ENCODE data around the gene SLX4IP. TPM values are rescaled to one million over a fixed set of nuclear protein-coding genes. Genes with fewer than 3 reads are reported as not detected.
"Not testable (repeated sequence)": the region's sequence is repeated elsewhere in the genome, so short reads cannot be mapped to it uniquely, and the experiment has no call there.

SLX4IP gene
- total RNA-seq, 2 donors from 2014 or later = 3.8 to 9.1 TPM

DNA sequence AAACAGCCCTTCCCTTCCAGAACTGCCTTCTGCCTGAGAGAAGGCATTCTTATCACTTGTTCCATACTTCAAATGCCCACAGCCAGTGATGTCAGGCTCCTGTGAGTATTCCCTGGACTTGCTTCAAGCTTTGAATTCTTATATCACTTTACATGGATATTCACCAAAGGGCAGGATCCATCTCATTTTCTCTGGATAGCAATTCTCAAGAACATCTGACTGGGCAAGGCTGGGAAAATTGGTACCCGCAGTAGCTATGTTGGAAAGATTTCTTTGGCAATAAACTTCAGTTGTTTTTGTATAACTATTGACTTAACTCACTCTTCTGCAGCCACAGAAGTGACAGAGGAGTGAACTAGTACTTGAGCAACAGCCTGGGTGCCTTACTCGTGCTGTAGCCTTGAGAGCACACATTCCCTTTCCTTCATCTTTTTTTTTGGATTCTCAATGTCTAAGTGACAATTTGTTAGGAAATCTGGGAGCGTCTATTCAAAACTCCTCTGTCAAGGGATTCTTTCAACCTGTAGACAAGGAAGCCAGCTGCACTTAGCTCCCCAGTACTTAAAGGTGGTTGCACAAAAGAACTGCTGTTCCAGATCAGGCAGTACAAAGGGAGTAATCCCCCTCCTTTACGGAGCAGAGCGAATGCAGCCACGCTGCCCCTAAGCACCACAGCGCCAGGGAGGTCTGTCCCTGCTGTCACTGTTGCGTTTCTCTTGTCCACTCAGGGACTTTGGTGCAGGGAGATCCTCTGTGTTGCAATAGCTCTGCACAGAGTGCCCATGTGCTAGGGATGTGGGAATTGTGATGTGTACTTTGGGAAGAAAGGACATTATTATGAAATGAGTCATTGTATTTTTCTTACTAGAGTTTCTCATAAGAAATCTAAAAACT is 169.1 kb downstream of the SLX4IP start:
- ATAC-seq (no peak), DNase-seq (ENCODE audit: low spot score in 2 of 2) (no peak)
- Mint-ChIP-seq H3K36me3 (peaks cover 19 to 24% of the 10 kb centered on the region in 2 donors), H3K27ac (peak overlapping the region in 1 of 2 donors; percentile 25), H3K9me3 (no peaks in the 10 kb centered on the region)

DNA sequence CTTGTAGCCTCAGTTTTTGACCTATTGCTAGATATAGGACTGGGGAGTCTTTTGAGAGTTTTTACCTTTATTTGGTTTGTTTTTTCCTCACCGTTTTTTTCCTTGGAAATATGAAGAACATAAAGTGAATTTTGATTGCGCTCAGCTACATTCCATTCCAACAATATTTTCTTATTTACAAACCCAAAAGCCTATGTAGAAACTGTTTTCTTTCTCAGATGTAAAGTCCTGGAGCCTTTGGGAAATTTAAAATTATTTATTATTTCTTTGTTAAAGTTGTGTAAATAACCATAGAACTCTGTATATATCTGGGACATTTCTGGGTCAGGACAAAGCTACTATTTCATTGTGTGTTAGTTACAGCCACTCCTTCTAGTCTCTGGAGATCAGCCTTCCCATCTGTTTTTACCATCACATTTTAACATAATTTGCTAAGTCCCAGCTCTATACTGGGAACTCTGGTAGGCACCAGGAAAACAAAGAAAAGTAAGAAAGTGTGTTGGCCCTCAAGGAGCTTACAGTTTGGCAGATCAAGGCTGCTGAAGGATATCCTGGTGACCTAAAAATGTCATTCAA is 169.8 kb downstream of the SLX4IP start:
- ATAC-seq = no peak
- no peak for DNase-seq (ENCODE audit: low spot score in 2 of 2)
- Mint-ChIP-seq H3K9me3 (no peaks in the 10 kb centered on the region), H3K27ac (no peak overlapping the region), H3K36me3 (peaks cover 19 to 24% of the 10 kb centered on the region in 2 donors)

DNA sequence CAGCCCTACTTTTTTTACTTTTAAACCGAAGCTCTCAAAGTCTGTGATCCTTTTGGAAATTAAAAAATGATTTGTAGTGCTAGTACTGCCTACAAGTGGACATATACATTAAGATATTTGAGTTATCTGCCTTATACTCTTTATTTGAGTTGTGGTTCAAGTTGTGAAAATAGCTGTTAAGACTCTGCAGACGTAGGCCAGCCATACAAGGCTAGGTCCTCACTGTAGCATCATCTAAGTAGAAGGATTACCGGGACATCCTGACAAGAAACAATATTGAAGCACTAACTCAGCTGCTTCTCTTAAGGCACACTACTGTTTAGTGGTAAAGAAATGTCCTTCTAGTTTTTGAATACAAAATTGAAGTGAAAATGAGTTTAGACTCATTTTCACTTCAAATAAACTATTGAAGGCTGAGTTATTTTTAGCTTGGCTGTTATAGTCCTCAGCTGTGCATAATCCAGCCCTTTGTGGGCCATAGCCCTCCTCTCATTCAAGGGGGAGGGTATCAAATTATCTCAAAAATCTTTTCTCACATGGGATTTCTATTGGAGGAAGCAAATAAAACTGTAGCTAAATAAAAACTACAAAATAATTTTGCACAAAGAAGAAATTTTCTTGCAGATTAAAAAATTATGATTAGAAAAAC is 170.6 kb downstream of the SLX4IP start:
- H3K9me3 Mint-ChIP-seq = no peaks in the 10 kb centered on the region
- ATAC-seq = no peak
- peaks cover 14 to 24% of the 10 kb centered on the region in 2 donors for H3K36me3 Mint-ChIP-seq
- no peak for DNase-seq (ENCODE audit: low spot score in 2 of 2)
- no peak overlapping the region for H3K27ac Mint-ChIP-seq

DNA sequence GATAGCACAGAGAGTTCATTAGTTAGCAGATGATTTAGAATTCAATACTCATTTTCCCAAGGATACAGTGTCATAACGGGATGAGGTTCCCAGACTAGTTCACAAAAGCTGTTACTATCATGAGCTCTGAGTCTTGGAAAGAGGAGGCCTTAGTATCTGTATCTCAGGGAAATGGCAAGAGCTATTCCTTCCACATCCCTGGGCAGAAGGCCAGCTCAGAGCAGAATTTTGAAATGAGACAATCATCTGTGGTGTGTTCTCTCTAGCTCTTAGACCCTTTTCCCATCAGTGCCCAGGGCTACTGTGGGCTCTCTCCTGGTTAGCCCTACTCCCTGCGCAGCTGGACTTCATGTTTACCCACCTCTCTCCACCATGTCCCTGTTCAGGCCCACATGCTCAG is 174.2 kb downstream of the SLX4IP start:
- Mint-ChIP-seq H3K27ac (no peak overlapping the region), H3K9me3 (no peaks in the 10 kb centered on the region), H3K36me3 (peaks cover 7 to 13% of the 10 kb centered on the region in 2 donors)
- no peak for DNase-seq (ENCODE audit: low spot score in 2 of 2)
- ATAC-seq = no peak

DNA sequence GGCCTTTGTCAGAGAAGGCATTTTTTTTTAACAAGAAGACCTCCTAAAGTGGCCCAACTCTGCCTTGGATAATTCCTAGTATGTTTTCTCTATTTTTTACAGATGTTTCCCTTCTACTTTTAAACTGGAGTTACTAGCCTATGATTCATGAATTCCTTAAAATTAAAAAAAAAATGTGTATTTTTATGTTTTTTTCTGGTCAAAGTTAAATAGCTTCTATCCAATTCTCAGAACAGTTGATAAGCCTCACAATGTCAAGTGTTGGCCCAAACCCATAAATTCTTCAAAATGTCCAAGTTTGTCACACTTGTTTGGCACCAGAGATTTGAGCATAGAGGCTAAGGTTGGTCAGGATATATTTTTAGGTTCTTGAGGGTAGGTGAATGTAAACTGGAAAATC is 174.7 kb downstream of the SLX4IP start:
- no peak overlapping the region for H3K27ac Mint-ChIP-seq
- ATAC-seq (no peak), DNase-seq (ENCODE audit: low spot score in 2 of 2) (no peak)
- H3K36me3 Mint-ChIP-seq = peaks cover 7 to 11% of the 10 kb centered on the region in 2 donors
- H3K9me3 Mint-ChIP-seq = no peaks in the 10 kb centered on the region

DNA sequence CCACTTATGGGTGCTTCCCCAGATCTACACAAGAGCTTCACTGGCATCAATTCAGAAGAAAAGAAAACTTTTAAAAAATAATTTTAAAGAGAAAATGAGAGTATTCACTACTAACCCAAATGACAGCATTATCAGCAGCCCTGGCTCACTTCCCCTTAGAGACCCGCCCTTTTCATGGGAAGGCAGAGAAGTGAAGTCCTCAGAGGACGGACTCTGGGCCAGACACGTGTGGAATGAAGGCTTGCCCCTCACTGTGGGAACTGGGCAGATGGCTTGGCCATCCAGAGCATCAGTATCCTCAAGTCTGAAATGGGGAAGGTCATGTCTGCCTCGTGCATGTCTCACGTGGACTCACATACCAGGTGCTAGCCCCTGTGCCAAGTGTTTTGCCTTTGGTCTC is 175.1 kb downstream of the SLX4IP start:
- H3K36me3 Mint-ChIP-seq = peaks cover 7 to 14% of the 10 kb centered on the region in 2 donors

DNA sequence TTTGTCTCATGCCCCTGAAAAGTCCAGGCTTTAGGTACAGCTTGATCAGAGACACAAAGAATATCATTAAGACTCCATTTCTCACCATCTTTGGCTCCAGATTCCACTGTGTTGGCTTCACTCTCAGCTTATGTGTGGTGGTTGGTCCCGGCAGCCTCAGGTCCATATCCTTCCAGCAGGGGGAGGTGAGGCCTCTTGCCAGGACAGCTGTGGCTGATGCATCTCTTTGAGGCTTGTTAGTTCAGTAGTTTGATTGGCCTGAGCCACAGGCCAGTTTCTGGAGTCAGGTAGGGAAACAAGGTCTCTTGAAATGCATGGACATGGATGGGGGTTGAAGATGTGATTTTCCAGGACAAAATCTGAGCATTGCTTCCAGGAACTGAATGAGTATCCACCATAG is 176.3 kb downstream of the SLX4IP start:
- Mint-ChIP-seq H3K27ac (no peak overlapping the region), H3K36me3 (peaks cover 7 to 19% of the 10 kb centered on the region in 2 donors), H3K9me3 (no peaks in the 10 kb centered on the region)
- peak in 1 of 2 donors; percentile 5 for DNase-seq (ENCODE audit: low spot score in 2 of 2)
- no peak for ATAC-seq

More for the DNA sequence above, 175.1 kb downstream of the SLX4IP start:
- no peaks in the 10 kb centered on the region for H3K9me3 Mint-ChIP-seq
- no peak overlapping the region for H3K27ac Mint-ChIP-seq
- DNase-seq (ENCODE audit: low spot score in 2 of 2) = no peak
- ATAC-seq = no peak

DNA sequence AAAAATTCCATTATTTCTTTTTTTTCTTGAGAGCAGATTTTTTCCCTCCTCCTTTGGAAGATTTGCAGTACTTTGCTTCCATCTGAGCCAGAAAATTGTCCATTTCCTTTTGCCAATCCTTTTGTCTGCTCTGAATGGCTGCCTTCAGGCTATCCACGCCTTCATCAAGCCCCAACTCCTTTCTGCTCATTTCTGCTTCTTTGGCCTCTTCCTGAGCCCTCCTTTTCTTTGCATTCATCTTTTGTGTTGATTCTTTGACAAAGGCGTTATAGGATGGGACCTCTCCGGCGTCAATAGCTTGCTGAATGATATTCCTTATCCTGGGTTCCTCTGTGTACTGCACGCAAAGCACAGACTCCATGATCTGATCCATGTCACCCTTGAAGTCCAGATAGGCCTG is 178.3 kb downstream of the SLX4IP start:
- not testable (repeated sequence) for ATAC-seq; H3K9me3 Mint-ChIP-seq; DNase-seq (ENCODE audit: low spot score in 2 of 2); H3K27ac Mint-ChIP-seq
- H3K36me3 Mint-ChIP-seq = peaks cover 7 to 25% of the 10 kb centered on the region in 2 donors

DNA sequence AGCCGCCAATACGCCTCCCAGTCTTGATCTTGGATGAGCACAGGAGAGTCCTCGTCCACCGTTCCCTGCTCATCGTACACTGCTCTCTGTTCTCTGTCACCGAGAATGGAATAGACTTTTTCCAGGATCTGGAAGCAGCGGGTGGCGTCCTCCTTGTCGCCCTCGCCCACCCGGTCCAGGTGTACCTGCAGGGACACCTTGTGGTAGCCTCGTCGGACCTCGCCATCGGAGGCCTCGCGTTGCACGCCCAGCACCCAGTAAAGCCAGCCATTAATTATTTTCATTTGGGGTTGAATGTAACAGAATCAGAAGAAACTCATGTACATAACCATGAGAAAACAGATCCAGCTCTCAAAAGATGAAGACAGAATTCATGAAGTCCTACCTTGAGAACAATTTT is 178.8 kb downstream of the SLX4IP start:
- Mint-ChIP-seq H3K36me3 (peaks cover 7 to 25% of the 10 kb centered on the region in 2 donors), H3K27ac (no peak overlapping the region), H3K9me3 (peaks cover 0 to 4% of the 10 kb centered on the region in 2 donors)
- no peak for DNase-seq (ENCODE audit: low spot score in 2 of 2)
- ATAC-seq = no peak

DNA sequence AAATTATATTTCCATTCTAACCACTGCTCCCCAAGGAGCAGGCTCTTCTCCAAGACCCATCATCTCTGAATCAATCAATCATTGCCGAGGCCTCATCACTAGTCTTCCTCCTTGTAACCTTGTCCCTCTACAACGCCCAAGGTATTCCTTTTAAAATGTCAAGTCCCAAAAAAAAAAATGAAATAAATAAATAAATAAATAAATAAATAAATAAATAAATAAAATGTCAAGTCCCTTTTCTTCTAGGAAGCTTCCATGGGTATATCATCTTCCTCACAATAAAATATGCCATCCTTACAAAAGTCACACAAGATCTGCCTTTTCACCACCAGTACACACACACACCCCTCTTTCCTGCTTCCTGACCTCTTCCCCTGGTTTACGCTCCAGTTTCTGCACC is 181.1 kb downstream of the SLX4IP start:
- H3K36me3 Mint-ChIP-seq = peaks cover 8 to 26% of the 10 kb centered on the region in 2 donors
- peaks cover 0 to 4% of the 10 kb centered on the region in 2 donors for H3K9me3 Mint-ChIP-seq
- peak overlapping the region in 1 of 2 donors; percentile 18 for H3K27ac Mint-ChIP-seq
- ATAC-seq (no peak), DNase-seq (ENCODE audit: low spot score in 2 of 2) (no peak)

DNA sequence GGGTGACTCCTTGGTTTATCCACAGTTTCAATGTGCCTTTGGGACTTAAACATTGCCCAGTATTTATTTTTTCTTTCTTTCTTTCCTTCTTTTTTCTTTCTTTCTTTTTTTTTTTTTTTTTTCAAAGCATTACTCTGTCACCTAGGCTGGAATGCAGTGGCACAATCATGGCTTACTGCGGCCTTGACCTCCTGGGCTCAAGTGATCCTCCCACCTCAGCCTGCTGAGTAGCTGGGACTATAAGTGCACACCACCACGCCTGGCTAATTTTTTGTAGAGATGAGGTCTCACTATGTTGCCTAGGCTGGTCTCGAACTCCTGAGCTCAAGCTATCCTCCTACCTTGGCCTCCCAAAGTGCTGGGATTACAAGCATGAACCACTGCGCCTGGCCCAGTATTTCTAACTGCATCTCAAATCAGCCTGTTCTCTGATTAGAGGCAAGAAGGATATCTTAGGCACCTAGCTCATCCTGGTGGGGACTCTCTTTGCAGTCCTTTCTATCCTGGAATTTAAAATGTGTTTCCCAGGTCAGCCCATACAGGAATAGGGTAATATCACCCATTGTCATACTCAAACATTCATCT is 182.5 kb downstream of the SLX4IP start:
- H3K36me3 Mint-ChIP-seq = peaks cover 13 to 40% of the 10 kb centered on the region in 2 donors
- not testable (repeated sequence) for DNase-seq (ENCODE audit: low spot score in 2 of 2); ATAC-seq; H3K9me3 Mint-ChIP-seq; H3K27ac Mint-ChIP-seq

DNA sequence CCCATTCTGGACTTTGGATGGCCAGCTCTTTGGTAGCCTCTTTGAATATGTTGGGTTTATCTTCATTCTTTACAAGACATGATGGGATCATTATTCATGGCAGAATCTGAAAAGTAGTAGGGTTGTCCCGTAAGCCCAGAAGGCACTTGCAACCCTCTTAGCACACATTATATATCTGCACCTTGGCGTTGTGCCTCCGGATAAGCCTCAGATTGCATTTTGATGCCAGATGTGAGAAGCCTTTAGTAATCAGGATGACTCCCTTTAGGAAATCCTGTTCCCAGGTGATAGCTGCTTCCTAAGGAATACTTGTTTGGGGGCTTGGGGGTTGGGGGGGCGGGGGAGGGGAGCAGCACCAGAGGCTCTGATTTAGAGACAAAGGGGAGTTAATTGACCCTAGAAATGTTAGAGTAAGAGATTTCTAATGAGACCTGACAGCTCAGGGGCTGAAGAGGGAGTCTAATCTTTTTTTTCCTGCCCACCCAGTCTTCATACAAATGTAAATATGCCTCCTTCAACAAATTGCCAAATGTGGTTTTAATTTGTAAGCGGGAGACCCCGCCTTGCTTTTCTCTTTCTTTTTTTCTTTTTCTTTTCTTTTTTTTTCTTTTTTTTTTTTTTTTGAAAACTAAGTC is 183.6 kb downstream of the SLX4IP start:
- no peak for ATAC-seq
- no peak overlapping the region for H3K27ac Mint-ChIP-seq
- no peak for DNase-seq (ENCODE audit: low spot score in 2 of 2)
- H3K36me3 Mint-ChIP-seq = peaks cover 16 to 46% of the 10 kb centered on the region in 2 donors
- peaks cover 0 to 4% of the 10 kb centered on the region in 2 donors for H3K9me3 Mint-ChIP-seq

DNA sequence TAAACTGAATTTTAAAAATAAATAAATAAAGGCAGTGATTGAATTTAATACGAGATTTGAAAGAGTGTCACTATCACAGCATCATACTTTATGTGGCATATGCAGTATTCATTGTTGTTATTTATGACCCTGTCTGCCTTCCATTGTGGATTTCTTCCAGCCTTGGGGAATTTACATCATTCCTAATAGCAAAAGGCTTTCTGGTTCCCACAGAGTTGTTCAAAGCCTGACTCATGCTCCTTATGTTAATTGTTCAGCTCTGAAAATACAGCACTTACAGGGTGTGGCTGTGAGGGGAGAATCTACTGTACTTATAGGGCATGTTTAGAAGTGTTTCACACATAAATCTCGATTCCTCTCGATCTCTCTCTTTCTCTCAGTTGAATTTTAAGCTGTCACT is 184.3 kb downstream of the SLX4IP start:
- DNase-seq (ENCODE audit: low spot score in 2 of 2) (no peak), ATAC-seq (no peak)
- Mint-ChIP-seq H3K36me3 (peaks cover 18 to 48% of the 10 kb centered on the region in 2 donors), H3K27ac (no peak overlapping the region), H3K9me3 (peaks cover 0 to 7% of the 10 kb centered on the region in 2 donors)

DNA sequence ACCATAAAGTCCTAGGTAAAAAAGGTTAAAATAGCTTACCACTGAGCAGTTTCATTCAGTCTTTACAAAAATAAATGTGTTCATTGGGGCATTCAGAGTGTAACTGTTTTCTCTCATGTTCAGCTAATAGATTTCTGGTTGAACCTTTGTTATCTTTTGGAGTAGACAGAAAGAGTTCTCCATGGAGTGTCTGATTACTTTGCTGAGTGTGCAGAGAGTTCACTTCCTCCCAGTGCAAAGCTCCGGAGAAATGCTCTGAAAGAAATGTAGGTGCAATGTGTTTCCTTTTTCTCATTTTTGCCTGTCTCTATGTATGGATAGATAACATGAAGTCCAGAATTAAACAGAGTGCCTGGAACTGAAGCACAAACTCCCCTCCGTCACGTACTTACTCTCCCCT is 186.0 kb downstream of the SLX4IP start:
- Mint-ChIP-seq H3K9me3 (peaks cover 0 to 7% of the 10 kb centered on the region in 2 donors), H3K36me3 (peaks cover 18 to 42% of the 10 kb centered on the region in 2 donors), H3K27ac (no peak overlapping the region)
- no peak for ATAC-seq
- DNase-seq (ENCODE audit: low spot score in 2 of 2) = no peak

DNA sequence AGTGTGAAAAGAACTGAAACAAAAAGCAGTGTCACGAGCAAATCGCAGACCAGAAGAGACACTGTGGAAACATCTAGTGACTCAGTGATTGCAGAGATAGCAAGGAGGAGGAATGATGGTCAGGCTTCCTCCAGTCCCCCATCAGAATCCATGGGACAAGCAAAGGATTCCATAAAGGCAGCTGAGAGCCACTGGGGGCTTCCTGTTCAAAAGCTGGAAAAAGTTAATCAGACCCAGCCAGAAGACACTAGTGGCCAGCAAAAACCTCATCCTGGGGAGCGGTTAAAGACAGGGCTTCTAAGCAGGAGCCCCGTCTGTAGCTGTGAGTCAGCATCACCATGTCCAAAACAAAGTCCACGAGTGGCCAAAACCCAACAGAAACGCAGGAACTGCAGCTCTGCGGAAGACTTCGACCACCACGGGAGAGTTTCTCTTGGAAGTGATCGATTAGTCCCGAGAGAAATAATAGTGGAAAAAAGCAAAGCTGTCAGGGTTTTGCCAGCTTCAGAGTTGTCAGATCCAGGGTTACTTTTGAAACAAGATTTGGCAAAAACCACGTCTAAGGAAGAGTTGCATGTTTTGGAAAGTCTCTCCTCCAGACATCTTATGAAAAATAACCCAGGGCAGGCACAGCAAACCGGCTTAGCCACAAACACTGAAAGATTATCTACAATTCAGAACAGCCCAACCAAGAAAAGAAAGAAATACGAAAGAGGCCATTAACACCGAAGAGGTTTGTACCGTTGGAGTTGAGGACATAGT is 187.7 kb downstream of the SLX4IP start:
- H3K27ac Mint-ChIP-seq = peak overlapping the region in 1 of 2 donors; percentile 78
- no peak for ATAC-seq
- peaks cover 0 to 4% of the 10 kb centered on the region in 2 donors for H3K9me3 Mint-ChIP-seq
- peaks cover 18 to 30% of the 10 kb centered on the region in 2 donors for H3K36me3 Mint-ChIP-seq
- DNase-seq (ENCODE audit: low spot score in 2 of 2) = no peak

DNA sequence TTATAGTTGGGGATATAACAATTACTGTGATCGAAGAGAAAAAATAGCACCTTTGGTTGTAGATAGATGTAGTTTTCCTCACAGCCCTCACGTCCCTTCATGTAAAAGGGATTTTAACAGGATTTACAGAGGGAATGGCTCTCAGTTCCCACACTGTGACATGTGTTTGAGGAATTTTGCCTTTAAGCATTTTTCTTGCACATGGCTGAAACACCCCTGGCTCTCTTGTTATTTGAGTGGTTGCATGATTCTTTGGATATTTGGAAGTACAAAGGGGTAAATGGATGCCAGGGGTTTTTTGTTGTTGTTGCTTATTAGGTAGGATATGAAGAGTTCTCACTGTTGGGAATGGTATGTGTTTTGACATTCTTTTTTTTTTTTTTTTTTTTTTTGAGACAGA is 190.5 kb downstream of the SLX4IP start:
- no peak for ATAC-seq
- H3K27ac Mint-ChIP-seq = no peak overlapping the region
- peaks cover 0 to 4% of the 10 kb centered on the region in 2 donors for H3K9me3 Mint-ChIP-seq
- H3K36me3 Mint-ChIP-seq = peaks cover 18 to 30% of the 10 kb centered on the region in 2 donors
- DNase-seq (ENCODE audit: low spot score in 2 of 2) = no peak
